Loucy (cell line): ENCODE results near the gene GTPBP1.

Experiments used
- EZH2phosphoT487 ChIP-seq: fragments of 200-600 bp; IDR thresholded peaks from 2 replicates; pipeline ENCODE4 v1.6.1; 2018; ENCODE audit warnings: antibody characterized with exemption, mild to moderate bottlenecking, moderate library complexity, borderline replicate concordance
- TF ChIP-seq, protein P1 (sequence below): fragments of 200-600 bp; sonication (generic); conservative IDR thresholded peaks from 2 replicates; pipeline ENCODE4 v1.5.1; 2014; ENCODE audit warnings: mild to moderate bottlenecking, antibody characterized with exemption, low read length

DNA sequence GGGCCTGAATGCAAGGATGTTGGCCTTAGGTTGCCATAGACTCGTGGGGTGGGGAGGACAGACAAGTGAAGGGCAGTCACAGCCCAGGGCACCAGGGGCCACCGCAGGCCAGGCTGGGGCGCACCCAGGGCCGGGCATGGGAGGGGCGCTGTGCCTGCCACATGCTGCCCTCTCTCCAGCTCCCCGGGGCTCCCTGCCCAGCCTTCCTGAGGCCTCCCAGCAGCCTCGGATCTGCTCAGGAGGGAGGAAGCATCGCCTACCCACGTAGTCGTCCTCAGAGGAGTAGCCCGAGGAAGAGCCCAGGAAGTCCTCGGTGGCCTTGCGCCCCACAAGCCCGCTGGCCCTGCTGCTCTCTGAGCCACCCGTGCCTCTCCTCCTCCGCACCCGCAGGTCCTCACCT is 44.9 kb downstream of the GTPBP1 start:
- TF ChIP-seq, protein P1, sequence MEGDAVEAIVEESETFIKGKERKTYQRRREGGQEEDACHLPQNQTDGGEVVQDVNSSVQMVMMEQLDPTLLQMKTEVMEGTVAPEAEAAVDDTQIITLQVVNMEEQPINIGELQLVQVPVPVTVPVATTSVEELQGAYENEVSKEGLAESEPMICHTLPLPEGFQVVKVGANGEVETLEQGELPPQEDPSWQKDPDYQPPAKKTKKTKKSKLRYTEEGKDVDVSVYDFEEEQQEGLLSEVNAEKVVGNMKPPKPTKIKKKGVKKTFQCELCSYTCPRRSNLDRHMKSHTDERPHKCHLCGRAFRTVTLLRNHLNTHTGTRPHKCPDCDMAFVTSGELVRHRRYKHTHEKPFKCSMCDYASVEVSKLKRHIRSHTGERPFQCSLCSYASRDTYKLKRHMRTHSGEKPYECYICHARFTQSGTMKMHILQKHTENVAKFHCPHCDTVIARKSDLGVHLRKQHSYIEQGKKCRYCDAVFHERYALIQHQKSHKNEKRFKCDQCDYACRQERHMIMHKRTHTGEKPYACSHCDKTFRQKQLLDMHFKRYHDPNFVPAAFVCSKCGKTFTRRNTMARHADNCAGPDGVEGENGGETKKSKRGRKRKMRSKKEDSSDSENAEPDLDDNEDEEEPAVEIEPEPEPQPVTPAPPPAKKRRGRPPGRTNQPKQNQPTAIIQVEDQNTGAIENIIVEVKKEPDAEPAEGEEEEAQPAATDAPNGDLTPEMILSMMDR: no peak
- TF ChIP-seq EZH2phosphoT487: no peak
